ENCODE results near the gene OR2G6.
"Not testable (repeated sequence)": the region's sequence is repeated elsewhere in the genome, so short reads cannot be mapped to it uniquely, and the experiment has no call there.

OR2G6 gene

GRCh38 chr1:248574657-248575056 is 66.8 kb downstream of the OR2G6 start, which contains the start of gene OR2T34:
Gene OR2T34, minus strand, starts transcription at chr1:248574757. Its CDS starts 0 bp downstream, at chr1:248574757.
- in situ Hi-C loops (cut with MboI; ENCODE audit: low sequenced_read_pairs), result not testable (repeated sequence)

- in situ Hi-C loops (cut with MboI; ENCODE audit: low sequenced_read_pairs), result no loop called here
These were observed 68.5 kb downstream of the OR2G6 start for GRCh38 chr1:248576260-248576980.

All from HL-60/S4 (cell line).